GM12878 (cell line): ENCODE data around the gene PPP1CA. TPM values are rescaled to one million over a fixed set of nuclear protein-coding genes. Genes with fewer than 3 reads are reported as not detected.
A peak's percentile ranks its signal among the peaks of the same experiment; 100 is the strongest.

ENCODE experiments used
- ATAC-seq: fragments of 200-7000 bp; cut with Tn5 transposase; 3 replicates; pipeline ENCODE4 v1.9.1; 2020; ENCODE audit warnings: mild to moderate bottlenecking, moderate library complexity
- BruUV-seq: library from RNA; stranded (reverse); fragments of 400-500 nt; replicated peaks from 2 replicates; lab custom pipeline; 2021; lab: Mats Ljungman, UMichigan
- CTCF ChIA-PET: fragments of 300-600 bp; sonication (Branson Sonifier 250); formaldehyde crosslinking; extraction: SDS; loops from one replicate; lab custom pipeline; 2021; ENCODE audit warnings: inconsistent platforms; lab: Yijun Ruan, JAX
- POLR2A ChIA-PET: fragments of 350-600 bp; formaldehyde crosslinking; extraction: SDS; loops from one replicate; lab custom pipeline; 2021; ENCODE audit warnings: inconsistent platforms; lab: Charles Lee
- RAD21 ChIA-PET: fragments of 300-600 bp; sonication (Branson Sonifier 250); formaldehyde crosslinking; loops from one replicate; lab custom pipeline; 2023; ENCODE audit warnings: antibody characterized with exemption; ENCODE audit not compliant: unreplicated experiment; lab: Charles Lee
- SMC1A ChIA-PET: fragments of 300-600 bp; sonication (Branson Sonifier 250); formaldehyde crosslinking; loops from one replicate; lab custom pipeline; 2023; ENCODE audit not compliant: unreplicated experiment, uncharacterized antibody; lab: Charles Lee
- DNase-seq: peaks from one replicate; pipeline ENCODE4 v3.0.0-alpha.2; 2011; ENCODE audit warnings: low read depth, low spot score
- FAIRE-seq: peaks from 3 replicates; lab custom pipeline; 2011; peaks lifted over from hg19 to GRCh38; lab: Jason Lieb, UNC
- H2AFZ ChIP-seq: 2 replicates; pipeline ENCODE4 v1.6.0; 2011; ENCODE audit warnings: low read depth, low read length, control low read depth; ENCODE audit not compliant: control insufficient read depth
- H3K27ac ChIP-seq: 2 replicates; pipeline ENCODE4 v1.5.1; 2011; ENCODE audit warnings: control low read depth; ENCODE audit not compliant: control insufficient read depth, insufficient read depth
- H3K27me3 ChIP-seq, 2 experiments: replicated peaks in 1 of 2; 2 replicates each; pipeline versions ENCODE4 v1.6.0 to v1.6.1; 2011; ENCODE audit warnings: low read length in 1 of 2; ENCODE audit not compliant: control insufficient read depth in 2 of 2, insufficient read depth in 2 of 2
- H3K36me3 ChIP-seq, 2 experiments: 2 replicates each; pipeline ENCODE4 v1.5.1; 2011; ENCODE audit warnings: low read length in 1 of 2; ENCODE audit not compliant: control insufficient read depth in 2 of 2, insufficient read depth in 2 of 2
- H3K4me1 ChIP-seq: 2 replicates; pipeline ENCODE4 v1.6.1; 2011; ENCODE audit warnings: mild to moderate bottlenecking, low read length, moderate library complexity, mixed read lengths; ENCODE audit not compliant: control insufficient read depth, insufficient read depth
- H3K4me2 ChIP-seq: 2 replicates; pipeline ENCODE4 v1.6.0; 2011; ENCODE audit warnings: control low read depth; ENCODE audit not compliant: control insufficient read depth, insufficient read depth
- H3K4me3 ChIP-seq: fragments of 200-600 bp; sonication (generic); 2 replicates; pipeline ENCODE4 v1.5.1; 2016
- H3K79me2 ChIP-seq: 2 replicates; pipeline ENCODE4 v1.6.0; 2011; ENCODE audit warnings: low read length; ENCODE audit not compliant: control insufficient read depth, insufficient read depth
- H3K9ac ChIP-seq: 2 replicates; pipeline ENCODE4 v1.8.0; 2011; ENCODE audit warnings: low read length, control low read depth, mixed read lengths; ENCODE audit not compliant: control insufficient read depth, insufficient read depth
- H3K9me3 ChIP-seq: replicated peaks from 3 replicates; pipeline ENCODE4 v1.5.1; 2011; ENCODE audit warnings: mild to moderate bottlenecking, low read length; ENCODE audit not compliant: control insufficient read depth, insufficient read depth
- H4K20me1 ChIP-seq: 2 replicates; pipeline ENCODE4 v1.6.0; 2011; ENCODE audit not compliant: control insufficient read depth, insufficient read depth
- ASH2L ChIP-seq: fragments of 300-600, 200-600 bp; sonication (generic); IDR thresholded peaks from 2 replicates; pipeline ENCODE4 v1.6.1; 2017; ENCODE audit warnings: low read depth, mild to moderate bottlenecking, borderline replicate concordance
- CEBPB ChIP-seq, 2 experiments: fragments of 150-350 bp in 1 of 2; IDR thresholded peaks; 2 replicates each; pipeline ENCODE4 v1.6.1; 2012 to 2014; ENCODE audit warnings: low read depth in 2 of 2, low read length in 2 of 2, borderline replicate concordance in 1 of 2, inconsistent platforms in 1 of 2
- CHD1 ChIP-seq: IDR thresholded peaks from 2 replicates; pipeline ENCODE4 v1.6.1; 2012; ENCODE audit warnings: low read depth, low read length, improper control_type of control experiment
- HCFC1 ChIP-seq: fragments of 150-350 bp; IDR thresholded peaks from 2 replicates; pipeline ENCODE4 v1.6.1; 2014; ENCODE audit warnings: low read length
- IKZF1 ChIP-seq: fragments of 450-650 bp; conservative IDR thresholded peaks from 2 replicates; pipeline ENCODE4 v1.6.1; 2017; ENCODE audit warnings: antibody characterized with exemption, mild to moderate bottlenecking
- IKZF2 ChIP-seq, 2 experiments: fragments of 450-650 bp; IDR thresholded peaks; 2 replicates each; pipeline ENCODE4 v1.6.1; 2017; ENCODE audit warnings: mild to moderate bottlenecking in 2 of 2, moderate library complexity in 2 of 2
- JUND ChIP-seq: IDR thresholded peaks from 2 replicates; pipeline ENCODE4 v1.6.1; 2012; ENCODE audit warnings: low read depth, mild to moderate bottlenecking, low read length, improper control_type of control experiment, moderate library complexity
- PAX8 ChIP-seq: fragments of 450-650 bp; IDR thresholded peaks from 2 replicates; pipeline ENCODE4 v1.6.1; 2017; ENCODE audit warnings: mild to moderate bottlenecking, moderate library complexity
- POLR2AphosphoS5 ChIP-seq: IDR thresholded peaks from 2 replicates; pipeline ENCODE4 v1.6.1; 2011; ENCODE audit warnings: mild to moderate bottlenecking, low read length, inconsistent platforms
- RB1 ChIP-seq: fragments of 450-650 bp; formaldehyde crosslinking; IDR thresholded peaks from 2 replicates; pipeline ENCODE4 v1.6.1; 2017; ENCODE audit warnings: mild to moderate bottlenecking, borderline replicate concordance
- RBBP5 ChIP-seq: fragments of 200-600 bp; sonication (generic); conservative IDR thresholded peaks from 2 replicates; pipeline ENCODE4 v1.6.1; 2016
- RCOR1 ChIP-seq: conservative IDR thresholded peaks from 2 replicates; pipeline ENCODE4 v1.6.1; 2012; ENCODE audit warnings: low read depth, low read length, improper control_type of control experiment
- STAT3 ChIP-seq: IDR thresholded peaks from 2 replicates; pipeline ENCODE4 v1.6.1; 2011; ENCODE audit warnings: low read depth, low read length, improper control_type of control experiment
- USF2 ChIP-seq: IDR thresholded peaks from 2 replicates; pipeline ENCODE4 v1.6.1; 2011; ENCODE audit warnings: low read depth, low read length, improper control_type of control experiment, borderline replicate concordance
- ZNF207 ChIP-seq: fragments of 450-650 bp; IDR thresholded peaks from 2 replicates; pipeline ENCODE4 v1.6.1; 2014; ENCODE audit warnings: antibody characterized with exemption, mild to moderate bottlenecking, borderline replicate concordance
- ZNF274 ChIP-seq: IDR thresholded peaks from one replicate; pipeline ENCODE4 v1.8.0; 2011; ENCODE audit not compliant: insufficient read length, insufficient read depth
- ZNF384 ChIP-seq: IDR thresholded peaks from 2 replicates; pipeline ENCODE4 v1.6.1; 2012; ENCODE audit warnings: low read depth, mild to moderate bottlenecking, low read length, improper control_type of control experiment, borderline replicate concordance
- WGBS: methylation state at CpG from one replicate; pipeline ENCODE4 v1.1.6; 2016; ENCODE audit warnings: low lambda C conversion rate; ENCODE audit not compliant: insufficient replicate concordance, insufficient coverage; ENCODE audit errors: missing lambda C conversion rate; 5-methylcytosine and 5-hydroxymethylcytosine counted together
- in situ Hi-C: fragments of 300-500 bp; cut with MboI; formaldehyde crosslinking; loops from 9 replicates; pipeline ENCODE4 v1.14.3; 2018; ENCODE audit warnings: mixed read lengths
- intact Hi-C: fragments of 100-400 bp; cut with micrococcal nuclease; formaldehyde crosslinking; loops from one replicate; pipeline ENCODE4 v1.14.2; 2022; ENCODE audit not compliant: unreplicated experiment
- polyA plus RNA-seq, 11 experiments: library from polyadenylated mRNA; depleted of rRNA in 4 of 11; unstranded in 6 of 11; stranded (reverse) in 5 of 11; fragments of >200 nt; fragmentation: Nextera tagmentation in 4 of 11; fragmentation: Illumina TruSeq in 1 of 11; extraction: Ambion mirVana in 4 of 11; extraction: Trizol in 1 of 11; gene quantifications; 1 replicate in 1 of 11; 2 replicates in 10 of 11; pipeline versions ENCODE4 v1.2.1 to v1.2.3, GENCODE V29; 2011 to 2016; ENCODE audit warnings: inconsistent platforms in 2 of 11, missing spikeins in 2 of 11, low read depth in 1 of 11
- total RNA-seq, 4 experiments: library from RNA; depleted of rRNA in 3 of 4; stranded (reverse); fragments of >200 nt in 3 of 4; fragmentation: Illumina TruSeq in 1 of 4; extraction: Trizol in 1 of 4; gene quantifications; 2 replicates each; pipeline versions ENCODE4 v1.2.1 to v1.2.3, GENCODE V29; 2013 to 2021
- TF ChIP-seq, protein P1 (sequence below): IDR thresholded peaks from 2 replicates; pipeline ENCODE4 v1.6.1; 2011; ENCODE audit warnings: low read depth, mild to moderate bottlenecking, low read length, moderate library complexity, borderline replicate concordance; ENCODE audit errors: extremely low read depth
- TF ChIP-seq, protein P2 (sequence below): fragments of 450-650 bp; formaldehyde crosslinking; IDR thresholded peaks from 2 replicates; pipeline ENCODE4 v1.4.0; 2022; ENCODE audit warnings: mild to moderate bottlenecking, moderate library complexity

PPP1CA gene
- total and polyA plus RNA-seq, 10 of the 15 experiments (the other 5 are each of a cell fraction or from before 2014, with no cell fraction given): 26.4 to 458 (median 240) TPM

DNA sequence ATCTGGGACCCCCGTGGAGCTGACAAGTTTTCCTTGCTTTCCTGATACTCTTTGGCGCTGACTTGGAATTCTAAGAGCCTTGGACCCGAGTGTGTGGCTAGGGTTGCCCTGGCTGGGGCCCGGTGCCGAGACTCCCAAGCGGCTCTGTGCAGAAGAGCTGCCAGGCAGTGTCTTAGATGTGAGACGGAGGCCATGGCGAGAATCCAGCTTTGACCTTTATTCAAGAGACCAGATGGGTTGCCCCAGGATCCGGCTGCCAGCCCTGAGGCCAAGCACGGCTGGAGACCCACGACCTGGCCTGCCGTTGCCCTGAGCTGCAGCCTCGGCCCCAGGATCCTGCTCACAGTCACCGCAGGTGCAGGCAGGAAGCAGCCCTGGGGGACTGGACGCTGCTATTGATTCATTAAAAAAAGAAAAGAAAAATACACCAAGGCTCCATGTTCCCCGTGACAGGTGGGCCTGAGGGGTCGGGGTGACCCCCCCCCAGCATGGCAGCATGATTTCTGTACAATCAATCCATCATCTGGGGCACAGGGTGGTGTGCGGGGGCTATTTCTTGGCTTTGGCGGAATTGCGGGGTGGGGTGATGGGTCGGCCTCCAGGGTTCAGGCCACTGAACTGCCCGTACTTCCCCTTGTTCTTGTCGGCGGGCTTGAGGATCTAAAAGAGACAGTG lies 3.5 kb downstream of the PPP1CA start:
- TSS peak; percentile 68 for BruUV-seq
- no peak overlapping the region for H3K9ac ChIP-seq
- H3K4me1 ChIP-seq: peaks cover 28% of the 10 kb centered on the region
- TF ChIP-seq CEBPB (IDR thresholded peaks at IDR 0.05; ENCODE audit: borderline replicate concordance in 1 of 2, low read depth in 2 of 2, low read length in 2 of 2) (no peak), IKZF1 (no peak), PAX8 (no peak), RB1 (no peak), RCOR1 (no peak), ZNF384 (no peak), IKZF2 (IDR thresholded peaks at IDR 0.05) (no peak), ZNF274 (no peak), HCFC1 (no peak), USF2 (no peak), CHD1 (no peak), ASH2L (no peak), RBBP5 (no peak), POLR2AphosphoS5 (no peak), STAT3 (no peak), ZNF207 (no peak), JUND (no peak)
- TF ChIP-seq, protein P1, sequence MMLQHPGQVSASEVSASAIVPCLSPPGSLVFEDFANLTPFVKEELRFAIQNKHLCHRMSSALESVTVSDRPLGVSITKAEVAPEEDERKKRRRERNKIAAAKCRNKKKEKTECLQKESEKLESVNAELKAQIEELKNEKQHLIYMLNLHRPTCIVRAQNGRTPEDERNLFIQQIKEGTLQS: no peak
- TF ChIP-seq, protein P2, sequence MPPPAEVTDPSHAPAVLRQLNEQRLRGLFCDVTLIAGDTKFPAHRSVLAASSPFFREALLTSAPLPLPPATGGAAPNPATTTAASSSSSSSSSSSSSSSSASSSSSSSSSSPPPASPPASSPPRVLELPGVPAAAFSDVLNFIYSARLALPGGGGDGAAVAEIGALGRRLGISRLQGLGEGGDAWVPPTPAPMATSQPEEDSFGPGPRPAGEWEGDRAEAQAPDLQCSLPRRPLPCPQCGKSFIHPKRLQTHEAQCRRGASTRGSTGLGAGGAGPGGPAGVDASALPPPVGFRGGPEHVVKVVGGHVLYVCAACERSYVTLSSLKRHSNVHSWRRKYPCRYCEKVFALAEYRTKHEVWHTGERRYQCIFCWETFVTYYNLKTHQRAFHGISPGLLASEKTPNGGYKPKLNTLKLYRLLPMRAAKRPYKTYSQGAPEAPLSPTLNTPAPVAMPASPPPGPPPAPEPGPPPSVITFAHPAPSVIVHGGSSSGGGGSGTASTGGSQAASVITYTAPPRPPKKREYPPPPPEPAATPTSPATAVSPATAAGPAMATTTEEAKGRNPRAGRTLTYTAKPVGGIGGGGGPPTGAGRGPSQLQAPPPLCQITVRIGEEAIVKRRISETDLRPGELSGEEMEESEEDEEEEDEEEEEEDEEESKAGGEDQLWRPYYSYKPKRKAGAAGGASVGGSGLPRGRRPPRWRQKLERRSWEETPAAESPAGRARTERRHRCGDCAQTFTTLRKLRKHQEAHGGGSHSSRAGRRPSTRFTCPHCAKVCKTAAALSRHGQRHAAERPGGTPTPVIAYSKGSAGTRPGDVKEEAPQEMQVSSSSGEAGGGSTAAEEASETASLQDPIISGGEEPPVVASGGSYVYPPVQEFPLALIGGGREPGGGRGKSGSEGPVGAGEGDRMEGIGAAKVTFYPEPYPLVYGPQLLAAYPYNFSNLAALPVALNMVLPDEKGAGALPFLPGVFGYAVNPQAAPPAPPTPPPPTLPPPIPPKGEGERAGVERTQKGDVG (CRISPR knock-in tag): no peak
- H2AFZ ChIP-seq: no peak overlapping the region
- H3K4me2 ChIP-seq: no peak overlapping the region
- FAIRE-seq (no peak), DNase-seq (no peak), ATAC-seq (no peak)
- ChIA-PET SMC1A (interaction anchor here (0.9 kb wide), 1 partner anchor 53 kb away, joined by 4 read pairs; no protein-coding TSS in a partner anchor), RAD21 (interaction anchor here (1.5 kb wide), 1 partner anchor 88 kb away, joined by 4 read pairs; no protein-coding TSS in a partner anchor), CTCF (interaction anchor here (0.8 kb wide), 1 partner anchor 46 kb away, joined by 3 read pairs; no protein-coding TSS in a partner anchor), POLR2A (no interaction called here)
- WGBS: 82% methylated on average over 24 of the region's 24 CpGs
- H3K27me3 ChIP-seq: no peaks in the 10 kb centered on the region
- H3K9me3 ChIP-seq: no peaks in the 10 kb centered on the region; the same call in 2 of the 3 replicates
- peaks cover 23 to 30% of the 10 kb centered on the region in 2 experiments for H3K36me3 ChIP-seq
- intact Hi-C loops: no loop called here
- H3K4me3 ChIP-seq: no peak overlapping the region
- no peak overlapping the region for H3K27ac ChIP-seq
- in situ Hi-C loops: no loop called here
- H4K20me1 ChIP-seq: no peaks in the 10 kb centered on the region; the same call in 1 of the 2 replicates
- H3K79me2 ChIP-seq: peaks cover 38% of the 10 kb centered on the region
